ENCODE data around the gene C20orf204.

C20orf204 gene

DNA sequence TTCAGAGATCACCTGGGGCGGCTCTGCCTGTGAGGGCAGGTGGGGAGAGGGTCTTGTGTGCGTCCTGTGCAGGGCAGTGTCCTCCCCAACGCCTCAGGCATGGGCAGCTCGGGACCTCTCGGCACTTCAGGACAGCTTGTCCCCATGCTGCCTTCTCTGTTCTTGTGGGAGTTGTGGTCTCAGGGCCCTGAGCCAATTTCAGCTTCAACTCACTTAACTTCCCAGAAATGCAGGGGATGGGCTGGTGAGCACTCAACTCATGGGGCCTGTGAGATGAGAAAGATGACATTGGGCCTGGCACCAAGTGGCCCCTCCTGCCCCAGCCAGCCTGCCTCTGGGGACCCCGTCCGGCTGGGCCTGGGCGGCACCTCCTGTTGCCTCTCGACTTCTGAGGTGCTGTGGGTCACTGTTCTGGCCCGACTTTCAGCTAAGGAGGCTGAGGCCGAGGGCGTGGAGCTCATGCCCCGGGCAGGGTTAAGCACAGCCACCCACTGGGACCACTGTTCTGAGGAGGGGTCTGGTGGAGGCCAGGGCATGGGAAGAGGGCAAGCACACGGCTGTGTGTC lies 36.6 kb downstream of the C20orf204 start:
- DNase-seq (ENCODE audit: low read depth), result no peak

DNA sequence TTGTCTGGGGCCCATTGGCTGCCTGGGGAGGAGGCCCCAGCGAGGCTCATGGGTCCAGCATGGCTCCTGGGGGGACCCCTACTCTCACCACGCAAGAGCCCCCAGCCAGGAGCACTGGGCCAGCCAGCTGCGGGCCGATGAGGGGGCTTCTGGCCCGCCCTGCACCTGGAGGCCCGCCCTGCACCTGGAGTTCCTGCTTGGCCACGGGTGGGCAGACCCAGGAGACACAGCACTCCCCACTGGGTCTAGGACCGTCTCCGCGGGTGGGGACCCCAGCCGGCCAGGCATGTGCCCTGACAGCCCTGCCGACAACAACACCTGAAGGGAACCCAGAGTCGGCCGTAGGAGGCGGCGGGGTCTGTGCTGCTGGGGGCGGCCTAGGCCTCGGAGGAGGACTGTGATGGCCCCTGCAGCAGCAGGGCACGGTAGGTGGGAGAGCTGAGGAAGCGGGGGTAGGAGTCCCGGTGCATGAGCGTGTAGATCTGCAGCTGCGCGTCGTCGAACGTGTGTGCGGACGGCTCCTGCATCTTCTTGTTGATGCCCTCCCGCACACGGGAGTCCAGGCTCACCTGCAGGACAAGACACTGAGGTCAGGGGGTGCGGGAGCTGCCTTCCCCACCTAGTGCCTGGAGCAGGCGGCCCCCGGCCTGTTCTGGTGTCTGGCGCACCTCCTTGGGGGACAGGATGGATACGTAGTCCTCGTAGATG lies 37.6 kb downstream of the C20orf204 start:
- DNase-seq (ENCODE audit: low read depth), result no peak

DNA sequence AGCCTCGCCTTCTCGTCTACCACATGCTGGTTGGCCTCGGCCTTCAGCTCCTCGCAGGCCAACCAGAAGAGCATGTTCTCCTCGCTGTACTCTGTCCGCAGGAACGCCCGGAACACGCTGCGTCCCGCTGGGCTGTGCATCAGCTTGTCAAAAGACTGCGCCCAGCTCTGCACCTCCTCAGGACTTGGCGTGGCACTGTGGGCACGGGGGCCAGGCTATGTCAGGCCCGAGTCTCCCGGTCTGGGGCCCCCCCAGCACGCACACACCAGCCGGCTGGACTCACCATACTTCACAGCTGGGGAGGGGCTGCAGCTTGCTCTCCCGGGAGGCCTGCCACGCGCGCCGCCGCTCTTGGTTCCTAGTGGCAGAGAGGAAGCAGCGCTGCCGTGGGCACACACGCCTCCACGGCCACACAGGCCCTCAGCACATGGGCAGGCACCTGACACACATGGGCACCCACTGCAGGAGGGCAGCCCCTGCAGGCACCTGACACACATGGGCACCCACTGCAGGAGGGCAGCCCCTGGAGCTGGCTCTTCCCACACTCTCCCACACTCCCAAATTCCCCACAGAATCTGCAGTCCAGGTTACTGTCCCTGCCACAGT lies 38.3 kb downstream of the C20orf204 start:
- DNase-seq (ENCODE audit: low read depth), result no peak

DNA sequence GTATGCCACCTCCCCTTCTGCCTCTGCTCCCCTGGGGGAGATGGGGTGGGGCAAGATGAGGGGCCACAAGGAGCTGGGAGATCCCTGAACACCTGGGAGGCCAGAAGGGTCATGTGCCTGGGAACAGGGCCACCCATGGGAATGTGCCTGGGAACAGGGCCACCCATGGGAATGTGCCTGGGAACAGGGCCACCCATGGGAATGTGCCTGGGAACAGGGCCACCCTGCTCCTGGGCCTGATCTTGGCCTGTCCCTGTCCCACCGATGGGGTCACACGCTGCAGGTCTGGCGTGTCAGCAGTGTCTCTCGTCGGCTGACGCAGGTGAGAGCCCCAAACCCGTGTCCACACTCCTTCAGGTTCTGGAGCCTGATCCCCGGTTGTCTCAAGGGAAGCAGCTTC lies 39.0 kb downstream of the C20orf204 start:
- no peak for DNase-seq (ENCODE audit: low read depth)

DNA sequence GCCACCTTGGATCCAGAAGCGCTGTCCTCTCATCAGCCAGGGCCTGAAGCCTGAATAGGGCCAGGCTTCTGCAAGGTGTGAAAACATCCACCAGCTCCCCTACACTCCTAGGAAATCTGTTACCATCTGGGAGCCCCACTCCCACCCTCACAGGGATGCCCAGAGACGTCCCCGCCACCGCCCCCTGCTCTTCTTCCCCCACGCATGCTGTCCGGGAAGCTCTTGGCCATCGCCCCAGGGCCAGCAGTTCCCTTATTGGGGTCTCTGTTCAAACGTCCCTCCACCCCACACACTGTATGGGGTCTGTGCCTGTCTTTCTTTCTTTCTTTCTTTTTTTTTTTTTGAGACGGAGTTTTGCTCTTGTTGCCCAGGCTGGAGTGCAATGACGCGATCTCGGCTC lies 39.6 kb downstream of the C20orf204 start:
- DNase-seq (ENCODE audit: low read depth), result no peak

DNA sequence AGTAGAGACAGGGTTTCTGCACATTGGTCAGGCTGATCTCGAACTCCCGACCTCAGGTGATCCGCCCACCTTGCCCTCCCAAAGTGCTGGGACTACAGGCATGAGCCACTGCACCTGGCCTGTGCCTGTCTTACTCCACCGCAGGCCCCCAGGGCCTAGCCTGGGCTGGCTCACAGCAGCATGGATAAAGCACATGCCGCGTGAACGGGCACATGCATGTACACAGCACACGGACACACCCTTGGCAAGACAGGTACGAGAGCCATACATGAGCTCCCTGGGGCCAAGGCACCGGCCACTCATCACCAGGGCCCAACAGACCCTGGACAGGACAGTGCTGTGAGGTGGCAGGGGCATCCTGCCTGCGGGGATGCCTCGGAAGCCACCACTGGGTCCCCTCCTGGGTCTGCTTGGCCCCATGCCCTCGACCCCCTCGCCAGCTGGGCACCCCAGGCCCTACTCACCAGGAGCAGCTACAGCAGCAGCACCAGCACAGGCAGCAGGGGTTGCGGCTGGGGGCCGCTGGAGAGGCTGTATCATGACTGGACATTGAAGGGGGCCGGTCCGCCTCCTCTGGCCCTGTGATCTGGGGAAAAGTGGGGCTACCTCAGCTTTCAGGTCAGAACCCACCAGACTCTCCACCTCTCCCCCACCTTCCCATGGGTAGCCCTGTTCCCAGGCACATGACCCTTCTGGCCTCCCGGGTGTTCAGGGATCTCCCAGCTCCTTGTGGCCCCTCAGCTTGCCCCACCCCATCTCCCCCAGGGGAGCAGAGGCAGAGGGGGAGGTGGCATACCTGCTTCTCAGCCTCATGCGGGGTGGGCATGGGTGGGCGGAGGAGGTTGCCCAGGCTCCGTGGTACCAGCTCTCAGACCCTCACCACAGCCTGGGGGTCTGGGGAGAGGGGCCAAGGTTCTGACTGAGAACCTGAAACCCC lies 40.3 kb downstream of the C20orf204 start:
- DNase-seq (ENCODE audit: low read depth), result no peak

DNA sequence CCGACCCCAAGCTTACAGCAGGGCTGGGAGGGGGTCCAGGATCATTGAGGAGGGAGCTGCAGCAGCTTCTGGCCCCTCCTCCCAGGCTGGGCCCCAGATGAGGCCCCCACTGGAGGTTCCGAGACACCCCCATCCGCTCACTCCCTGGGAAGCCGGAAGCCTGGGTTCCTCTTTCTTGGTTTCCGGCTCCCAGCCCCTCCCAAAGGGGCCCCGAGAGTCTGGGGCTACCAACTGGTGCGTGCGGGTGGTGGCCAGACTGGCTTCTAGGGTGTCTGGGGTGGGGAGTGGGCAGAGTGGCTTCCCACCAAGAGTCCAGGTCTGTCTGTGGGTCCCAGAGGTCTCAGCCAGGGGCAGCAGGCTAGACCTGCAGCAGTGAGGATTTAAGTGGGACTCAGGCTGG lies 41.1 kb downstream of the C20orf204 start:
- no peak for DNase-seq (ENCODE audit: low read depth)

DNA sequence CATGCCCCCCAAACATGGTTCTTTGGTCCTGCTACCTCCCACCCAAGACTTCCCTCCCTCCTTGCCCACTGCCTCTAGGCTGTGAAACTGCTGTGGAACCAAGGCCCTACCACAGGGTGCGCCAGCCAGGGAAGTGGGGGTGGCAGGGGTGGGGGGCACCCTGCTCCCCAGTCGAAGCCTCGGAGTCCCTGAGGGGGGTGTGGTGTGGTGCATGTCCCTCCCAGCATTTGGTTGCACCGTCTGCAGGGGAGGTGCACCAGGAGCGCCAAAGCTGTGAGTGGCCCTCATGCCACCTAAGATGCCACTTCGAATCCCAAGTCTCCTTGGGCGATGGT lies 41.5 kb downstream of the C20orf204 start:
- DNase-seq (ENCODE audit: low read depth), result no peak

DNA sequence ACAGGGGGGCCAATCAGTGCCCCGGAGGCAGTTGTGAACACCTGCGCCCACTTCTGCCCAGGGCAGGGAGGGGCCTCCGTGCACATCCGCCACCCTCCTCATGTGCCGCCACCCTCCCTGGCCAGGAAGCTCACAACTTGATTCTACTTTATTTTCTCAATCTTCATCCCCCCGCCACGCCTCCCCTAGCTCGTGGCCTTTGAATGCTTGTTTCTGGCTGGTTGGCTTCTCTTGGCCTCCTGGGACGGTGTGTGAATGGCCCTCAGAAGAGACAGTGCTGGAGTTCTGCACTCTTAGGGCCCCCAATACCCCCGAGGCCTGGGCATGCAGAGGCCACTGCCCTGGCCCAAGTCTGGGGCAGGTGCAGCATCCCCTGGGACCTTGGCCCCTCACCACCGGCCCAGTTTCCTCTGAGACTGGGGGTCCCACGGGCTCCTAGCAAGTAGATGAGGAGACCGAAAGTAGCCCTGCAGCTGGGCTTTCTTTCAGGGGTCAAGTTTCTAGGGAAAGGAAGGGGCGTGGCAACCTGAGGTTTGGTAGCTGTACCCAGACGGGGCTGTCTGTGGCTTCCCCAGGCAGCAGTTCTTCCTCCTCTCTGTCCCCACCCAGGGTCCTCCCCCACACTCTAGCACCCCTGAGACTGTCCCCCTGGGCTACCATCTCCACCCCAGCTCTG lies 42.0 kb downstream of the C20orf204 start:
- no peak for DNase-seq (ENCODE audit: low read depth)

DNA sequence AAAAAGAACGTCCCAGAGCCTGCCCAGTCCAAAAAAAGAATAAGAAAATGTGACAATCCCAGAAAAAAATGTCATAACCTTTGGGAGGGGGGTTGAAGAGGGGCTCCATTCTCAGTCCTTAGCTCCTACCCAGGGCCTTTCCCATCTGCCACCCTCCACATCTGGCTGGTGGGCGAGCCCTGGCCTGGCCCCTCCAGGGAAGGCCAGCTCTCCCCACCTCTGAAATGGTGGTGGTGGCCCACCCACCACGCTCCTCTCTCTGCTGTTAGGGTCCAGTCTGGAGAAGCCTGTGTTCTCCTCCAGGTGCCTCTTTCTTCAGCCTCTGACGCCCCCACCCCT lies 42.9 kb downstream of the C20orf204 start:
- no peak for DNase-seq (ENCODE audit: low read depth)

DNA sequence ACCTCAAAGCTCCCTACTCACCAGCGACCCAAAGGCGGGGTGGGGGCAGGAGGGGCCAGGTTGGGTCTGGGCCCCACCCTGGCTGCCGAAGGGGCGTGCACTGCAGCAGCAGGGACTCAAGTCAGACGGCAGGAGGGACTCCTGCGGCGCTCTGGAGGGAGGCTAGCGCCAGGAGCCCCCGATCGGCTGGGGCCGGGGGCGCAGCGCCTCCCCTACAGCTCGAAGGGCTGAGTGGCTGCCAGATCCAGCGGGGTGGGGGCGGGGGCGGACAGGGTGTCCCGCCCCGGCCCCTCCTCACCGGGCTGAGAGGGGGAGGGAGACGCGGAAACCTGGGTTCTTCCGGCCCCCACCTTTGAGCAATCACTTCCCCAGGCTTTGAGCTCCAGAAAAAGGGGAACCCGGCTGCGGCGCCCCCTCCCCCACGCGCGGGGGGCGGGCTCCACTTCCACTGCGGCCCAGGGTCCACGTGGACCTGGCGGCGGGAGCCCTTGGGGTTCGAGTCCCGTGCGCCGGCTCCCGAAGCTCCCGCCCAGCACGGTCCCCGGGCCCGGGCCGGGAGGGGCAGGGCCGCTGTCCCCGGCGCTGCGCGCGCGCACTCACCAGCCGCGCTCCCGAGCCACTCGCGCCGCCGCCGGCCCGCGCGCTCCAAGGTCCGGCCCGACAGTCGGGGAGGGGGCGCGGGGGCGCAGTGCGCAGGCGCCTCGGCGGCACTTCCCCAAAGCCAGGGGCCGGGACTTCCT lies 43.5 kb downstream of the C20orf204 start, which contains the start of gene RGS19:
Gene RGS19 (minus strand): TSS at position 246 of the 740 bp plus-strand sequence. CDS start 2,632 bp downstream, outside the sequence.
- no peak for DNase-seq (ENCODE audit: low read depth)

DNA sequence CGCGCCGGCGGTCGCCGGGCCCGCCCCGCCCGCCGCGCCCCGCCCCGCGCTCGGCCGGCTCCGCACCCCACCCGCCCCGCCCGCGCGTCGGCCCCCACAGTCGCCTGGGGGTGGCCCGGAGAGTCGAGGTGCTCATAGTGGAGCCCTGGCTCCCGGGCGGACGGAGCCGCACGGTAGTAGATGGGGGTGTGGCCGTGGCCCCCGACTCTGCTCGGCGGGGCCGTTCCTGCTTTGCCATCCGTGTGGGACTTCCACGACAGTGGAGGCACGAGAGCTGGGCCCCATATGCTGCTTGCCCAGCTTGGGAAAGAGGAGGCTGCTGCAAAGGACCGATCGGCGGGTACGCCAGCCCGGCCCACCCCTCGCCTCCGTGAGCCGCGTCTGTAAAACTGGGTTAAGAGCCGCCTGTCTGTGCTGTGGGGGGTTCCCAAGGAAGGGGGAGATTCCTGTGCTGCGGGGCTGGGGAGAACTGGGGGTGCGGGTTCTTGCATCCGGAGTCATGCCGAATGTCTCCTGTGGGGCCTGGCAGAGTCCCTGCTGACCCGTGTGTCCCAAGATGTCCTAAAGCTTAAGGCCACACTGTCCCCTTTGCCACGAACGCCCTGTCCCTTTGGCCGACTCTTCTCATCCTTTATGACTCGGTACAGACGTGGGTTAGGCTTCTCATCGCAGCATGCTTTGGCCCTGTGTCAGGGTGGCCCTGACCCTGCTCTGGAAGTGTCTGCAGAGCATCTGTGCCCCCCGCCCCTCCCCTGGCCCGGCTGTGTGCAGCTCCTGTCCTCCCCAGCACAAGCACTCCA lies 44.2 kb downstream of the C20orf204 start, which contains the start of gene OPRL1:
Gene OPRL1 (plus strand): TSS at position 70 of the 800 bp plus-strand sequence. CDS start 12,639 bp downstream, outside the sequence.
- DNase-seq (ENCODE audit: low read depth), result no peak

DNA sequence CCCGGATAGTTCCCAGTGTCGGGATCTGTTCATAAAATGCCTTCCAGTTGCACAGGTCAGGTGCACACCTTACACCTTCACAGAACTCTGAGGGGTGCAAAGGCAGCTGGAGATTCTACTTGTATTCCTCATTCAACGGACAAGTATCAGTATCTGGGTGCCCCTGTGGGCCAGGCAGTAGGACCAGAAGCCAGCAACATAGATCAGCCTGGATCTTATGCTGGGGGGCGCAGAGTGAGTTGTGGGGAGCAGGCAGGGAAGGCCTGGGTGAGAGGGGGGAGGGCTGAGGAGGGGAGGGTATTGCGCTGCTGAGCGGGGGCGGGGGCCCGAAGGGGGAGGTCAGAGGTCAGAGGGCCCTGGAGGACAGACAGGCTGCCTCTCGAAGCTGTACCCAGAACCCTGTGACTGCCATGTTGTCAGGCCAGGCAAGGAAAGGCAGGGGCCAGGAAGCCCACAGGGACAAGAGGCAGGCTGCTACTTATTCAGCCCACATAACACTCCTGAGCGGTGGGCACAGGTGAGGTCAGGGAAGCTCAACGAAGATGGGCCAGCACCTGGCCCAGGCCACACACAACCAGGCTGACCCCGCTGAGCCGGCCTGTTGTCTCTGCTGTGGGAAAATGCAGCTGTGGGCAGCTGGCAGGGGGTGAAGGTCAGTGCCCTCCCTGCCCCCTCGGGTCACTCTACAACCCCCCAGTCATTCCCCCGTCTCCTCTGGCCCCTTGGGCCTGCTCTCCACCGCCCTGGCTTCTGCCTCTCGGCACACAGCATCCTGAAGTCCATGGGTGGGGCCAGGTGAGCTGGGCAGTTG lies 45.0 kb downstream of the C20orf204 start:
- DNase-seq (ENCODE audit: low read depth), result no peak

DNA sequence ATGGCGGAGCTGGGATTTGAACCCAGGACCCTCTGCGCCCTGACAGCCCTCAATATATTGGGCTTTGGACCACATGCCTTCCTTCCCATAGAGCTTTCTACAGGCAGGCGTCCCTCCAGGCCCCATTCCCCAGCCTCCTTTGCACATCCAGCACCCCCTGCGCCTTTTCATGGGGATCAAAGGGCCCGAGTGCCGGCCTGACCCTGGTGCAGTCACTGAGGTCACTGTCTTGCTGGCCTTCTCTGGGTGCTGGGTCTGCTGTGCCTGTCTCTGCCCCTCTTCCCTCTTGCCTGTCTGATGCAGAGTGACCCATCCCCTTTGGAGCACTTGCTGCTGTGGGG lies 45.6 kb downstream of the C20orf204 start:
- no peak for DNase-seq (ENCODE audit: low read depth)

DNA sequence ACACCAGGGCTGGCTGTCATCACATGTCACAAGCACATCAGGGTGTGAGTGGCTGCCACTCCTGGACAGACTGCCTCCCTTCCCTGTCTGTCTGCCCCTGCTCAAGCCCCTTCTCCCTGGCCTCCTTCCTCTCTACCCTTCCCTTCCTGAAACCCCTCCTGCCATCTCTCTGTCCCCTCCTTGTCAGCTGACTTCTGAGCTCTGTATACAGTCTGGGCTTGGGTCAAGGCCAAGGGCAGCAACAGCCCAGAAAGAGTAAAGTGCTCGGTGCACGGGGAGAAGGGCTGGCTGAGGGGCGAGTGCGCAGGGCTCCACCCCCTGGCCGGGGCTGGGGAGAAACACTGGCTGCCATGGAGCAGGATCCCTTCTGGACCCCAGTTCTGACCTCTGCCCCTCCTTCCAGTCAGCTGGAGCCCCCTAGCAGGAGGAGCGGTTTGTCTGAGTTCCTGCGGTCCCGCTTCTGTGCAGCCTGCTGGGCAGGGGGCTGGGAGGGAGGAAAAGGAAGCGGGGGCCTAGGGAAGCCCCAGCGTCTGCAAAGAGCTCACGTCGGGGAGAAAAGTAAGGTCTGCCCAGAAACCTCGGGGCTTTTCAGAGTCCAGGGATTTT lies 46.2 kb downstream of the C20orf204 start:
- no peak for DNase-seq (ENCODE audit: low read depth)

DNA sequence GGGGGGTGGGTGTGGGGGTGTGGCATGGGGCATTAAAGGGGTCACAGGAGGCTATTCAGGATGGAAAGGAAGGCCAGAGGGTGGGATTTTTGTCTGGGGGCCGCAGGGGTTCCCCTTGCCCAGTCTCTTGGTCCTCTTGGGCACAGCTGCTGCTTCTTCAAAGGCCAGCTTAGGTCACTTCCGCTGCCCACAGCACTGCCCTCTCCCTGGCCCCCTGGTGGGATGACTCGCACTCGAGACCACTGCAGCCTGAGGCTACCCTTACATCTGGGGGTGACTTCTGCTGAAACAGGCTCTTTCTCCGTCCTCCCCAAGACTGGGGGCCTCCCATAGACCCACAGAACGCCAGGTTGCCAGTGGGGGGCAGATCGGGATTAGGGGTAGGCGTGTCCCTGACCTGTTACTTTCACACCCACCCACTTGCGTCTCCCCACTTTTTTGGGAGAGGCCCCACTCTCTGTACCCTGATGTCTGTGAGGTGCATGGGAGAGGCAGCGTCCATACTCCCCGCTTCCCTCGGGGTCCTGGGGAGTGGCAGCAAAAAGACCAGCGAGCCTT lies 46.9 kb downstream of the C20orf204 start:
- DNase-seq (ENCODE audit: low read depth), result no peak

DNA sequence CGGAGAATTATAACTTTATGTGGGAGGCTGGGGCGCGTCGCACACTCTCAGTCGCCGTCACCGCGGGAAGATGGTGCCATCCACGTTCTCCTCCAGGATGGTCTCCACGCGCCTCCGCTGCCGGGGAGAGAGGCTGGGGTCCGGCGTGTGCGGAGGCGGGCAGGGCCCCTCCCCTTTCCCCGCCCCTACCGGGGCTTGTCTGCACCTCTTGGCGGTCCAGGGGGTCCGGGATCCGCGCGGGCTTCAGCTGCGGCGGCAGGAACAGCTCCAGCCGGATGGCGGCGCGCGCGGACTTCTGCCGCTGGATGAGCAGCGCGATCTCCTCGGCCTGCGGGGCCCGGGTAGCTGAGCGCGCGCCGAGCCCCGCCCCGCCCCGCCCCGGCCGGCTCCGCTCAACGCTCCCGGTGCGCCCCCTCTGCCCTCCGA lies 47.4 kb downstream of the C20orf204 start:
- no peak for DNase-seq (ENCODE audit: low read depth)

DNA sequence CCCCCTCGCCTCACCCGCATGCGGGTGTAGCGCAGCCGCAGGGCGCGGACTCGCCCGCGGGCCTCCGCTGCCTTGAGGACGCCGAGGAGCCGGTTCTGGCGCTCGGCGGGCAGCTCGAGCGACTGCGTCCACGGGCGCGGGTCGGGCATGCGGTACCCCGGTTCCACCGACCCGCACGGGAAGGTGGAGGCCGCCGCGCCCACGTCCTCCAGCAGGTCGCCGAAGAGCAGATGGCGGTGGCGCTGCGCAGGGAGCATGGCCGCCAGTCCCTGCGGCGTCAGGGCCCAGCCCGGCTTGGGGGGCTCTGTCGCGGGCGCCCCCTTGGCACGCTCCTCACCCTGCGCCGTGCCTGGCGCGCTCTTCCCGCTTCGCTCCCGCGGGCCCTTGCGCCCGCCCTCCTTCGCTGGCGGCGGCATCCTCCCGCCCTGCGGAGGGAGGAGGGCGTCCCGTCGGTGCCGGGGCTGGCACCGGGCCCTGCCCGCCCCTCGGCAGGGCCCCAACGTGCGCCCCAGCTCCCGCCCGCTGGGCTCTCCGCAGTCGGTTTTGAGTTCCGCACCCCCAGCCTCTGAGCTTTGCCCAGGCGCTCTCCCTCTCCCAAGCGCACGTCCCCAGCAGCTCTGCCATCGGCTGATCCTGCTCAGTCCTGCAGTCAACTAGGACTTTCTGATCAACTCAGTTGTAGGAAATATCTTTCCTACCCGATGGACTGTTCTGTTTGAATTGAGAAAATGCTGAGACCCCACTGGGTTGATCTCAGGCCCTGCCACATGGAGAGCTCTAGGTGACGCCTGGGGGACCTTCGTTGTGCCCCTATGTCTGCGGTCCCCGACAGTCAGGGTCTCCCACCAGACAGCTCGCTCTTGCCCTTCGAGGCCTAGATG lies 48.1 kb downstream of the C20orf204 start, which contains the start of gene LKAAEAR1:
Gene LKAAEAR1 (minus strand): TSS at position 595 of the 881 bp plus-strand sequence. CDS start 179 bp downstream, at position 416.
- DNase-seq (ENCODE audit: low read depth), result no peak

Data from HS-27A (cell line).